Measurements from ENCODE around the gene SPINK9. TPM values are rescaled to one million over a fixed set of nuclear protein-coding genes. Genes with fewer than 3 reads are reported as not detected.

Gene SPINK9
- not detected for polyA plus RNA-seq (2013, experiment 1 of 2)
- polyA plus RNA-seq (2013, experiment 2 of 2), result not detected

GRCh38 chr5:148335259-148335658 lies at the start of gene SPINK9:
TSS of gene SPINK9 (plus strand) at chr5:148335559. CDS start at chr5:148335614, 55 bp downstream.
- DNase-seq, result no peak
- Histone ChIP-seq H3K4me2 (ENCODE audit: low read length, poor library complexity, severe bottlenecking) (no peak within 1 kb of the TSS), H3K4me3 (ENCODE audit: insufficient read depth in 1 of 2, low read depth in 1 of 2, low read length in 2 of 2) (no peak within 1 kb of the TSS), H3K23ac (ENCODE audit: low read length in 2 of 2) (no peak within 1 kb of the TSS), H3K9ac (ENCODE audit: low read length) (no peak within 1 kb of the TSS), H3K27me3 (ENCODE audit: control insufficient read depth in 1 of 2, insufficient read depth in 1 of 2, low read length in 2 of 2) (no peaks in the 10 kb centered on the region), H3K36me3 (ENCODE audit: control insufficient read depth in 1 of 2, insufficient read depth in 2 of 2, low read depth in 1 of 2, low read length in 2 of 2) (no peaks in the 10 kb centered on the region), H3K27ac (ENCODE audit: low read length, poor library complexity, severe bottlenecking) (no peak within 1 kb of the TSS), H2BK12ac (ENCODE audit: low read length in 2 of 2) (no peak within 1 kb of the TSS), H2AK5ac (ENCODE audit: low read length, severe bottlenecking) (no peak within 1 kb of the TSS), H2BK5ac (ENCODE audit: low read depth, low read length, poor library complexity, severe bottlenecking) (no peak within 1 kb of the TSS), H4K91ac (ENCODE audit: low read length) (no peak within 1 kb of the TSS), H3K4me1 (ENCODE audit: control insufficient read depth, insufficient read depth, low read depth, low read length) (no peaks in the 10 kb centered on the region), H4K8ac (ENCODE audit: low read length) (no peak within 1 kb of the TSS), H2AFZ (ENCODE audit: low read depth, low read length) (no peak within 1 kb of the TSS), H2BK120ac (ENCODE audit: low read depth, low read length) (no peak within 1 kb of the TSS), H3K4ac (ENCODE audit: low read depth in 1 of 2, low read length in 2 of 2) (no peak within 1 kb of the TSS), H3K18ac (ENCODE audit: low read depth in 1 of 2, low read length in 2 of 2) (no peak within 1 kb of the TSS), H3K79me1 (replicated peaks; ENCODE audit: low read length, poor library complexity, severe bottlenecking) (no peaks in the 10 kb centered on the region), H2BK15ac (ENCODE audit: low read depth, poor library complexity, severe bottlenecking) (no peak within 1 kb of the TSS), H3K9me3 (ENCODE audit: control insufficient read depth, low read length) (peaks cover 2% of the 10 kb centered on the region), H3K14ac (ENCODE audit: low read length in 2 of 2) (no peak within 1 kb of the TSS)
- WGBS, result 78% methylated on average over 1 of the region's 3 CpGs

- H3K4me1 ChIP-seq (ENCODE audit: control insufficient read depth, insufficient read depth, low read depth, low read length), result no peaks in the 10 kb centered on the region
- peak; percentile 50 for DNase-seq
- H2AK5ac ChIP-seq (ENCODE audit: low read length, severe bottlenecking), result no peak overlapping the region
- no peaks in the 10 kb centered on the region for H3K9me3 ChIP-seq (ENCODE audit: control insufficient read depth, low read length)
- no peaks in the 10 kb centered on the region for H3K79me1 ChIP-seq (replicated peaks; ENCODE audit: low read length, poor library complexity, severe bottlenecking)
- no peak overlapping the region for H3K27ac ChIP-seq (ENCODE audit: low read length, poor library complexity, severe bottlenecking)
- no peak overlapping the region for H2BK15ac ChIP-seq (ENCODE audit: low read depth, poor library complexity, severe bottlenecking)
- 38% methylated on average over 3 of the region's 6 CpGs for WGBS
- no peak overlapping the region for H4K8ac ChIP-seq (ENCODE audit: low read length)
- no peak overlapping the region for H3K4me3 ChIP-seq (ENCODE audit: insufficient read depth in 1 of 2, low read depth in 1 of 2, low read length in 2 of 2)
- H3K9ac ChIP-seq (ENCODE audit: low read length), result no peak overlapping the region
- H3K4me2 ChIP-seq (ENCODE audit: low read length, poor library complexity, severe bottlenecking), result no peak overlapping the region
- H4K91ac ChIP-seq (ENCODE audit: low read length), result no peak overlapping the region
- H2BK5ac ChIP-seq (ENCODE audit: low read depth, low read length, poor library complexity, severe bottlenecking), result no peak overlapping the region
- H2BK12ac ChIP-seq (ENCODE audit: low read length in 2 of 2), result no peak overlapping the region
- H3K18ac ChIP-seq (ENCODE audit: low read depth in 1 of 2, low read length in 2 of 2), result no peak overlapping the region
- H3K23ac ChIP-seq (ENCODE audit: low read length in 2 of 2), result no peak overlapping the region
- no peak overlapping the region for H3K4ac ChIP-seq (ENCODE audit: low read depth in 1 of 2, low read length in 2 of 2)
- no peaks in the 10 kb centered on the region for H3K27me3 ChIP-seq (ENCODE audit: control insufficient read depth in 1 of 2, insufficient read depth in 1 of 2, low read length in 2 of 2)
- no peak overlapping the region for H3K14ac ChIP-seq (ENCODE audit: low read length in 2 of 2)
- H2AFZ ChIP-seq (ENCODE audit: low read depth, low read length), result no peak overlapping the region
- H3K36me3 ChIP-seq (ENCODE audit: control insufficient read depth in 1 of 2, insufficient read depth in 2 of 2, low read depth in 1 of 2, low read length in 2 of 2), result no peaks in the 10 kb centered on the region
- no peak overlapping the region for H2BK120ac ChIP-seq (ENCODE audit: low read depth, low read length)
Measured at GRCh38 chr5:148290271-148291195, 44.8 kb upstream of the SPINK9 start.

GRCh38 chr5:148297731-148298130 lies 37.6 kb upstream of the SPINK9 start:
- Histone ChIP-seq H3K4me2 (ENCODE audit: low read length, poor library complexity, severe bottlenecking) (no peak overlapping the region), H3K4me1 (ENCODE audit: control insufficient read depth, insufficient read depth, low read depth, low read length) (no peaks in the 10 kb centered on the region), H3K27ac (ENCODE audit: low read length, poor library complexity, severe bottlenecking) (no peak overlapping the region), H3K4me3 (ENCODE audit: insufficient read depth in 1 of 2, low read depth in 1 of 2, low read length in 2 of 2) (no peak overlapping the region), H3K36me3 (ENCODE audit: control insufficient read depth in 1 of 2, insufficient read depth in 2 of 2, low read depth in 1 of 2, low read length in 2 of 2) (no peaks in the 10 kb centered on the region), H3K23ac (ENCODE audit: low read length in 2 of 2) (no peak overlapping the region), H3K18ac (ENCODE audit: low read depth in 1 of 2, low read length in 2 of 2) (no peak overlapping the region), H2BK15ac (ENCODE audit: low read depth, poor library complexity, severe bottlenecking) (no peak overlapping the region), H2BK12ac (ENCODE audit: low read length in 2 of 2) (no peak overlapping the region), H3K79me1 (replicated peaks; ENCODE audit: low read length, poor library complexity, severe bottlenecking) (no peaks in the 10 kb centered on the region), H3K27me3 (ENCODE audit: control insufficient read depth in 1 of 2, insufficient read depth in 1 of 2, low read length in 2 of 2) (no peaks in the 10 kb centered on the region), H2AFZ (ENCODE audit: low read depth, low read length) (no peak overlapping the region), H3K14ac (ENCODE audit: low read length in 2 of 2) (no peak overlapping the region), H4K8ac (ENCODE audit: low read length) (no peak overlapping the region), H3K9me3 (ENCODE audit: control insufficient read depth, low read length) (no peaks in the 10 kb centered on the region), H2BK120ac (ENCODE audit: low read depth, low read length) (no peak overlapping the region), H2AK5ac (ENCODE audit: low read length, severe bottlenecking) (no peak overlapping the region), H3K4ac (ENCODE audit: low read depth in 1 of 2, low read length in 2 of 2) (no peak overlapping the region), H3K9ac (ENCODE audit: low read length) (no peak overlapping the region), H4K91ac (ENCODE audit: low read length) (no peak overlapping the region), H2BK5ac (ENCODE audit: low read depth, low read length, poor library complexity, severe bottlenecking) (no peak overlapping the region)
- DNase-seq, result no peak
- 59% methylated on average over 4 of the region's 4 CpGs for WGBS

- Histone ChIP-seq H2BK5ac (ENCODE audit: low read depth, low read length, poor library complexity, severe bottlenecking) (no peak overlapping the region), H3K27ac (ENCODE audit: low read length, poor library complexity, severe bottlenecking) (no peak overlapping the region), H3K27me3 (ENCODE audit: control insufficient read depth in 1 of 2, insufficient read depth in 1 of 2, low read length in 2 of 2) (no peaks in the 10 kb centered on the region), H2AK5ac (ENCODE audit: low read length, severe bottlenecking) (no peak overlapping the region), H3K9me3 (ENCODE audit: control insufficient read depth, low read length) (peaks cover 10% of the 10 kb centered on the region), H4K8ac (ENCODE audit: low read length) (no peak overlapping the region), H3K4me3 (ENCODE audit: insufficient read depth in 1 of 2, low read depth in 1 of 2, low read length in 2 of 2) (no peak overlapping the region), H3K23ac (ENCODE audit: low read length in 2 of 2) (no peak overlapping the region), H2BK15ac (ENCODE audit: low read depth, poor library complexity, severe bottlenecking) (no peak overlapping the region), H3K18ac (ENCODE audit: low read depth in 1 of 2, low read length in 2 of 2) (no peak overlapping the region), H2BK120ac (ENCODE audit: low read depth, low read length) (no peak overlapping the region), H3K4me1 (ENCODE audit: control insufficient read depth, insufficient read depth, low read depth, low read length) (no peaks in the 10 kb centered on the region), H4K91ac (ENCODE audit: low read length) (no peak overlapping the region), H3K4ac (ENCODE audit: low read depth in 1 of 2, low read length in 2 of 2) (no peak overlapping the region), H3K4me2 (ENCODE audit: low read length, poor library complexity, severe bottlenecking) (no peak overlapping the region), H3K9ac (ENCODE audit: low read length) (no peak overlapping the region), H3K36me3 (ENCODE audit: control insufficient read depth in 1 of 2, insufficient read depth in 2 of 2, low read depth in 1 of 2, low read length in 2 of 2) (no peaks in the 10 kb centered on the region), H3K14ac (ENCODE audit: low read length in 2 of 2) (no peak overlapping the region), H3K79me1 (replicated peaks; ENCODE audit: low read length, poor library complexity, severe bottlenecking) (no peaks in the 10 kb centered on the region), H2BK12ac (ENCODE audit: low read length in 2 of 2) (no peak overlapping the region), H2AFZ (ENCODE audit: low read depth, low read length) (no peak overlapping the region)
- 64% methylated on average over 1 of the region's 1 CpG for WGBS
- no peak for DNase-seq
Measured at GRCh38 chr5:148306446-148306845, 28.9 kb upstream of the SPINK9 start.

All from mesenchymal stem cell (in vitro differentiated cells and primary cell).